AG10803 (cell line): ENCODE results near the gene TICAM1.
"Not testable (repeated sequence)": the region's sequence is repeated elsewhere in the genome, so short reads cannot be mapped to it uniquely, and the experiment has no call there.

Experiments used
- DNase-seq: peaks from one replicate; pipeline ENCODE4 v3.0.0; 2010; ENCODE audit warnings: low read depth
- H3K4me3 ChIP-seq: 2 replicates; pipeline ENCODE4 v1.5.1; 2011; ENCODE audit warnings: mild to moderate bottlenecking, low read length, control low read depth
- TF ChIP-seq, protein P1 (sequence below): conservative IDR thresholded peaks from 2 replicates; pipeline ENCODE4 v1.5.1; 2011; ENCODE audit warnings: mild to moderate bottlenecking, low read length, control low read depth, inconsistent platforms

TICAM1 gene

DNA sequence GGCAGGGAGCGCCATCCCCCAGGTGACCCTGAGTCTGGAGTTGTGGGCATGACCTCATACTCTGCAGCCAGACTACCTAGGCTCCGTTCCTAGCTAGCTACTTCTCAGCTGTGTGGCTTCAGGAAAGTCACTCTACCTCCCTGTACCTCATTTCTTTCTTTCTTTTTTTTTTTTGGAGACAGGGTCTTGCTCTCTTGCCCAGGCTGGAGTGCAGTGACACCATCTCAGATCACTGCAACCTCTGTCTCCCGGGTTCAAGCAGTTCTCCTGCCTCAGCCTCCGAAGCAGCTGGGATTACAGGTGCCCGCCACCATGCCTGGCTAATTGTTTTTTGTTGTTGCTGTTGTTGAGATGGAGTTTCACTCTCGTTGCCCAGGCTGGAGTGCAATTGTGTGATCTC lies 21.0 kb upstream of the TICAM1 start:
- TF ChIP-seq, protein P1, sequence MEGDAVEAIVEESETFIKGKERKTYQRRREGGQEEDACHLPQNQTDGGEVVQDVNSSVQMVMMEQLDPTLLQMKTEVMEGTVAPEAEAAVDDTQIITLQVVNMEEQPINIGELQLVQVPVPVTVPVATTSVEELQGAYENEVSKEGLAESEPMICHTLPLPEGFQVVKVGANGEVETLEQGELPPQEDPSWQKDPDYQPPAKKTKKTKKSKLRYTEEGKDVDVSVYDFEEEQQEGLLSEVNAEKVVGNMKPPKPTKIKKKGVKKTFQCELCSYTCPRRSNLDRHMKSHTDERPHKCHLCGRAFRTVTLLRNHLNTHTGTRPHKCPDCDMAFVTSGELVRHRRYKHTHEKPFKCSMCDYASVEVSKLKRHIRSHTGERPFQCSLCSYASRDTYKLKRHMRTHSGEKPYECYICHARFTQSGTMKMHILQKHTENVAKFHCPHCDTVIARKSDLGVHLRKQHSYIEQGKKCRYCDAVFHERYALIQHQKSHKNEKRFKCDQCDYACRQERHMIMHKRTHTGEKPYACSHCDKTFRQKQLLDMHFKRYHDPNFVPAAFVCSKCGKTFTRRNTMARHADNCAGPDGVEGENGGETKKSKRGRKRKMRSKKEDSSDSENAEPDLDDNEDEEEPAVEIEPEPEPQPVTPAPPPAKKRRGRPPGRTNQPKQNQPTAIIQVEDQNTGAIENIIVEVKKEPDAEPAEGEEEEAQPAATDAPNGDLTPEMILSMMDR: no peak
- H3K4me3 ChIP-seq: no peak overlapping the region
- no peak for DNase-seq

DNA sequence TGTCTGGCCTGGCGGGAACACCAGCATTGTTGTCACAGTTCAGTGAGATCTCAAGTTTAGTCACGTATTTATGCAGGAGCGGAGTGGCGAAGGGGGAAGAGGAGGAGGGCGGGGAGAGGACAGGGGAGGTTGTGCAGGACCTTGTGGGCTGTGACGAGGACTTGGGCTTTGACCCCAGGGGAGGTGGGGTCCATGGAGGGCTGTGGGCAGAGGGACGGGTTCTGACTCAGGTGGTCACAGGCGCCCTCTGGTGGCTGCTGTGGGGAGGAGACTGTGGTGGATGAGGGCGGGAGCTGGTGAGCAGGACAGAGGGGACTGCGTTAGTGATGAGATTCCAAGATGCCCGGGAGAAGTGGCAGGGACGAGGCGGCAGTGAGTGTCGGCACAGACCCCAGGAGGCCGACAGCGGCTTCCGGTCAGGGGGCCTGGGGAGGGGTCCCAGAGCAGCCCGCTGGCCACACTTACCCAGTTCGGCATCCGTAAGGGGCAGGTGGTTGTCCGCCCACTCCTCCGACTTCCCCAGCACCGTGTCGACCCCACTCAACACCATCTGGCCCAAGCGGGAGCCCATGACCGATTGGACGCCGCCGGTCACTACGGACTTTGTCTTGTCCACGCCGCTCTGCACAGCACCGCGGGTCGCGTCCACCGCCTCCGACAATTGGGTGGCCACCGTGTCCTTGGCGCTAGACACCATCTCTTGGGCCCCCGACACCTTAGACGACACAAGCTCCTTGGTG lies 20.2 kb upstream of the TICAM1 start:
- TF ChIP-seq, protein P1: peak; percentile 85
- no peak overlapping the region for H3K4me3 ChIP-seq
- DNase-seq: peak; percentile 44

DNA sequence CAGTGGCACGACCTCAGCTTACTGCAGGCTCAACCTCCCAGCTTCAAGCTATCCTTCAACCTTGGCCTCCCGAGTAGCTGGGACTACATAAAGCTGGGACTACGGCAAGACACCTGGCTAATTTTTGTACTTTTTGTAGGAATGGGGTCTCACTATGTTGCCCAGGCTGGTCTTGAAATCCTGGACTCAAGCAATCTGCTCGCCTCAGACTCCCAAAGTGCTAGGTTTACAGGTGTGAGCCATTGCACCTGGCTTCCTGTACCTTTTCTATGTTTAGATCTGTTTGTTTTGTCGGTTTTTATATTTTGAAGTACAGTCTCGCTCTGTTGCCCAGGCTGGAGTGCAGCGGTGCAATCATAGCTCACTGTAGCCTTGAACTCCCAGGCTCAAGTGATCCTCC lies 17.5 kb upstream of the TICAM1 start:
- no peak for DNase-seq
- TF ChIP-seq, protein P1: no peak
- H3K4me3 ChIP-seq: no peak overlapping the region

- no peak overlapping the region for H3K4me3 ChIP-seq
- DNase-seq: no peak
- TF ChIP-seq, protein P1: no peak
These were observed 15.9 kb upstream of the TICAM1 start for GRCh38 chr19:4847190-4847973.

GRCh38 chr19:4845975-4846374 lies 14.5 kb upstream of the TICAM1 start:
- not testable (repeated sequence) for H3K4me3 ChIP-seq

GRCh38 chr19:4844348-4845179 lies 13.1 kb upstream of the TICAM1 start:
- DNase-seq: peak; percentile 98
- H3K4me3 ChIP-seq: no peak overlapping the region
- TF ChIP-seq, protein P1: no peak

More at GRCh38 chr19:4845975-4846374, 14.5 kb upstream of the TICAM1 start:
- peak; percentile 65 for DNase-seq

- no peak overlapping the region for H3K4me3 ChIP-seq
- DNase-seq: no peak
- TF ChIP-seq, protein P1: no peak
These were observed 12.1 kb upstream of the TICAM1 start for GRCh38 chr19:4843647-4843965.
